Skeletal muscle tissue (tissue), 4 donors: ENCODE data around the gene BCKDK. TPM values are rescaled to one million over a fixed set of nuclear protein-coding genes. Genes with fewer than 3 reads are reported as not detected.
"Not testable (repeated sequence)": the region's sequence is repeated elsewhere in the genome, so short reads cannot be mapped to it uniquely, and the experiment has no call there.

ENCODE experiments used
- H3K27ac ChIP-seq: one replicate; pipeline ENCODE4 v1.7.0; 2013; ENCODE audit warnings: mild to moderate bottlenecking, low read depth, low read length, inconsistent platforms
- H3K27me3 ChIP-seq, 3 donors: one replicate each; pipeline ENCODE4 v1.7.0; 2013; ENCODE audit warnings: low read length in 3 of 3; ENCODE audit not compliant: control insufficient read depth in 3 of 3, insufficient read depth in 3 of 3
- H3K36me3 ChIP-seq, 3 donors: one replicate each; pipeline ENCODE4 v1.7.0; 2013; ENCODE audit warnings: low read length in 3 of 3; ENCODE audit not compliant: control insufficient read depth in 3 of 3, insufficient read depth in 3 of 3
- H3K4me1 ChIP-seq, 3 donors: one replicate each; pipeline ENCODE4 v1.7.0; 2013; ENCODE audit warnings: low read length in 3 of 3, mild to moderate bottlenecking in 3 of 3; ENCODE audit not compliant: control insufficient read depth in 3 of 3, insufficient read depth in 3 of 3
- H3K4me3 ChIP-seq, 3 donors: one replicate each; pipeline ENCODE4 v1.7.0; 2013; ENCODE audit warnings: low read length in 3 of 3
- H3K9ac ChIP-seq, 3 donors: one replicate each; pipeline ENCODE4 v1.7.0; 2013; ENCODE audit warnings: low read length in 3 of 3, mild to moderate bottlenecking in 3 of 3, moderate library complexity in 2 of 3, low read depth in 1 of 3
- H3K9me3 ChIP-seq, 3 donors: one replicate each; pipeline ENCODE4 v1.7.0; 2013; ENCODE audit warnings: low read length in 3 of 3; ENCODE audit not compliant: control insufficient read depth in 3 of 3
- total RNA-seq: library from RNA; depleted of rRNA; stranded (reverse); fragments of >200 nt; gene quantifications from one replicate; pipeline ENCODE4 v1.2.3, GENCODE V29; 2014
- donor health status: Osteomylitis.

Gene BCKDK
- total RNA-seq, 1 donor from 2014 or later: 8.9 TPM

GRCh38 chr16:31094424-31095120 lies 13.6 kb upstream of the BCKDK start, which contains the start of gene VKORC1:
Gene VKORC1 (minus strand): TSS chr16:31094797. CDS start chr16:31094729, 68 bp downstream.
- Histone ChIP-seq H3K9me3 (no peaks in the 10 kb centered on the region), H3K27ac (peak within 1 kb of the TSS; percentile 86), H3K36me3 (peaks cover 10 to 12% (median 12%) of the 10 kb centered on the region in 3 donors), H3K27me3 (no peaks in the 10 kb centered on the region), H3K4me3 (peak within 1 kb of the TSS; percentile 94 to 95 (median 95)), H3K9ac (peak within 1 kb of the TSS; percentile 82 to 94 (median 93)), H3K4me1 (peaks cover 10 to 20% (median 16%) of the 10 kb centered on the region in 3 donors)

DNA sequence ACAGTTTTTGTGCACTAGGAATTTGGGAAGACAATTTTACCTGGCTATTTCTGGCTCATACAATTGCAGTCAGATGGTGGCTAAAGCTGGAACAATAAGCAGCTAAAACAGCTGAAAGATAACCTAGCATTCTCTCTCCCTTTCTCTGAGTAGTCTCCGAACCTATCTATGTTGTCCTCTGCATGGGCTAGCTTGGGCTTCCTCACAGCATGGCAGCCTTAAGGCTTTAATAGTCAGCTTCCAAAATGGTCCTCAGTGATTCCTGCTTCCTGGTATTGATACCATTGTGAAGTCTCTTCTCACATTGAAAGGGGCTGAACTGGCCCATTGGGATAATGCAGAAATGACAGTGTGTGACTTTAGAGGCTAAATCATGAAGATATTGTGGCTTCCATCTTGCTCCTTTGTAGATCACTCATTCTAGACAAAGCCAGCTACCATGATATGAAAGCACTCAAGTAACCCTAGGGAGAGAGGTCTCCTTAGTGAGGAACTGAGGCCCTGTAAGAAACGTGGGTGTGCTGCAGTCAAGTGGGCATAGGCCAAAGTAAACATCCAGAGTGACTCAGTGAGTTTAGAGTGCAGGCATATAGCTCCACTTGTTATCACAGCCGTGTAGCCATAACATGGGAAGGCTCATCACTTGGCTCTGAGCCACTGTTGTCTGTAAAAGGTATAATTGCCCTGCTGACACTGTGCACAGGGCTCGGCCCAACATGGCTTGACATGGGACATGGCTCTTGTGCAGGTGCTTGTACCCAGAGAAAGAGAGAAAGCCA lies 8.1 kb upstream of the BCKDK start:
- H3K4me1 ChIP-seq: peaks cover 0 to 6% (median 4%) of the 10 kb centered on the region in 3 donors
- no peaks in the 10 kb centered on the region for H3K27me3 ChIP-seq
- H3K9me3 ChIP-seq: no peaks in the 10 kb centered on the region
- H3K36me3 ChIP-seq: no peaks in the 10 kb centered on the region
- H3K9ac ChIP-seq: no peak overlapping the region
- H3K27ac ChIP-seq: no peak overlapping the region
- no peak overlapping the region for H3K4me3 ChIP-seq

DNA sequence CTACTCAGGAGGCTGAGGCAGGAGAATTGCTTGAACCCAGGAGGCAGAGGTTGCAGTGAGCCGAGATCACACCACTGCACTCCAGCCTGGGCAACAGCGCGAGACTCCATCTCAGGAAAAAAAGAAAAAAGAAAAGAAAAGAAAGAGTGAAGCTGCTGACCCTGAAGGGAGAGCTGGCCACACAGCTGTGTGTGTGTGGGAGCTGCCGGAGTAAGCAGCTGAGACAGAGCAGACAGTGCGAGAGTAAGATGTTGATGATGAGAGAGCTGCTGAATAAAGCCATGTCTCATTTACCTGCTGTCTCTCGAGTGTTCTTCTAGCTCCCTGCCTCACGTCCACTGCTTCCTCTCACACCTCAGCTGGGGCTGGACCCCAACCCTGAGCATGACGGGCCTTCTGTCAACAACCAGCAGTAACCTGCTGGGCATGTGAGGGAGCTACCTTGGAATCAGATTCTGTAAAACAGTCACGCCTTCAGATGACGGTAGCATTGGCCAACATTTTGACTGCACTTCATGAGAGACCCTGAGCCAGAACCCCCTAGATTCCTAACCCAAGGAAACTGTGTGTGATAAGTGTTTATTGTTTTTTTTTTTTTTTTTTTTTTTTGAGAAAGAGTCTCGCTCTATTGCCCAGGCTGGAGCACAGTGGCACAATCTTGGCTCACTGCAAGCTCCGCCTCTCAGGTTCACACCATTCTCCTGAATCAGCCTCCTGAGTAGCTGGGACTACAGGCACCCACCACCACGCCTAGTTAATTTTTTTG lies 7.1 kb upstream of the BCKDK start:
- H3K27ac ChIP-seq, H3K9ac ChIP-seq, H3K4me3 ChIP-seq, H3K27me3 ChIP-seq, H3K4me1 ChIP-seq, H3K9me3 ChIP-seq, H3K36me3 ChIP-seq: not testable (repeated sequence)

DNA sequence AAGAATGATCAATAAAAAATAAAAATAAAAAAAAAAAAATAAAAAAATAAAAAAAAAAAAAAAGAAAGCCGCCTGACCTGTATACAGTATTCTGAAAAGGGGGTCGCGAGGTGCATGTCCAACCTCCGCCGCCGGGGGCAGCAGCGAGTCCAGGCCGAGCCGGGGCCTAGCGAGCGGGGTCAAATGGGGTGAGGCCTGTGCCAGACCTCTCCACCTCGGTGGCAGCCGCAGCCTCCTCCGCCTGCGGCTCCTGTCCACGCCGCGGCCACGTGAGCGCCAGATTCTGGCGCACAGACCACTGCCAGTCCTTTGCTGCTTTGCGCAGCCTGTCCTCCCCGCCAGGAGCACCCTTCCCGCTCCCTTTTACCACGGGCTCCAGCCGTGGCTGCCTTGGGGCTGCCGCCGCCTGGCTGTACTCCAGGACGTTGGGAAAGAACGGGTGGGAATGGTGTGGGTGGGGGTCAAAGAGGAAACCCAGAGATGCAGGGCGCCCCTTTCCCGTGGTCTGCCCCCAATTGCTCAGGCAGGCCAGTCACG lies 2.4 kb upstream of the BCKDK start:
- no peaks in the 10 kb centered on the region for H3K27me3 ChIP-seq
- H3K4me1 ChIP-seq: peaks cover 24 to 34% (median 28%) of the 10 kb centered on the region in 3 donors
- peak overlapping the region; percentile 58 for H3K27ac ChIP-seq
- H3K9ac ChIP-seq: peak overlapping the region in 2 of 3 donors; percentile 51 to 62
- peak overlapping the region in 2 of 3 donors; percentile 59 to 61 for H3K4me3 ChIP-seq
- H3K36me3 ChIP-seq: peaks cover 16% of the 10 kb centered on the region in 3 donors
- no peaks in the 10 kb centered on the region for H3K9me3 ChIP-seq

GRCh38 chr16:31106509-31107464 lies 1.4 kb upstream of the BCKDK start:
- H3K27me3 ChIP-seq: no peaks in the 10 kb centered on the region
- H3K36me3 ChIP-seq: peaks cover 26% of the 10 kb centered on the region in 3 donors
- H3K9me3 ChIP-seq: no peaks in the 10 kb centered on the region
- no peak overlapping the region for H3K4me3 ChIP-seq
- no peak overlapping the region for H3K27ac ChIP-seq
- H3K9ac ChIP-seq: peak overlapping the region in 1 of 3 donors; percentile 99
- H3K4me1 ChIP-seq: peaks cover 28 to 37% (median 30%) of the 10 kb centered on the region in 3 donors

GRCh38 chr16:31107465-31107867 lies 720 bp upstream of the BCKDK start:
- Histone ChIP-seq H3K36me3 (peaks cover 33% of the 10 kb centered on the region in 3 donors), H3K4me3 (no peak overlapping the region), H3K4me1 (peaks cover 34 to 44% (median 37%) of the 10 kb centered on the region in 3 donors), H3K9me3 (no peaks in the 10 kb centered on the region), H3K27ac (no peak overlapping the region), H3K9ac (peak overlapping the region in 2 of 3 donors; percentile 24 to 99), H3K27me3 (no peaks in the 10 kb centered on the region)

DNA sequence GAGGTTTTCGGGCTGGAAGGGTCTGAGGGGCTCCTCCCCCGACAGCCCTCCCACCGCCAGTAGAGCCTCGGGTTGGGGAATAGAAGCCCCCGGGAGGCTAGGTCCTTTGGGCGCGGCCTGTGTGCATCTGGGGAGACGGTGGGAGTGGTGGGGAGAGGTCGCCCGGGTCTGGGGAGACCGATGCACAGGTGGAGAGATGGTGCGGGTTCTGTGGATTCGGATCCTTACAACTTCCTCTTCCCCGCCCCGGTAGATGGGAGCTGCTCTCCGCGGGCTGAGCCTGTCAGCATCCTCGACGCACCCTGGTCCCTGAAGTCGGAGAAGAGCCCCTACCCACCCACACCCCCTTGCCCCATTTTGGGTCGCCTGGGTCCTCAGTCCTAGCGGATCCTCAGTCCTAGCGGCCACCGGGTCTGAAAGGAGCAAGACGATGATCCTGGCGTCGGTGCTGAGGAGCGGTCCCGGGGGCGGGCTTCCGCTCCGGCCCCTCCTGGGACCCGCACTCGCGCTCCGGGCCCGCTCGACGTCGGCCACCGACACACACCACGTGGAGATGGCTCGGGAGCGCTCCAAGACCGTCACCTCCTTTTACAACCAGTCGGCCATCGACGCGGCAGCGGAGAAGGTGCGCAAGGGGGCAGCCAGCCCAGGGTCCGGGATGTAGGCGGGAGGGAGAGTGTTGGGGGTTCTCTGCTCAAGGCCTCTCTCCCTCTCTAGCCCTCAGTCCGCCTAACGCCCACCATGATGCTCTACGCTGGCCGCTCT lies 790 bp downstream of the BCKDK start:
- H3K4me1 ChIP-seq: peaks cover 50 to 59% (median 52%) of the 10 kb centered on the region in 3 donors

DNA sequence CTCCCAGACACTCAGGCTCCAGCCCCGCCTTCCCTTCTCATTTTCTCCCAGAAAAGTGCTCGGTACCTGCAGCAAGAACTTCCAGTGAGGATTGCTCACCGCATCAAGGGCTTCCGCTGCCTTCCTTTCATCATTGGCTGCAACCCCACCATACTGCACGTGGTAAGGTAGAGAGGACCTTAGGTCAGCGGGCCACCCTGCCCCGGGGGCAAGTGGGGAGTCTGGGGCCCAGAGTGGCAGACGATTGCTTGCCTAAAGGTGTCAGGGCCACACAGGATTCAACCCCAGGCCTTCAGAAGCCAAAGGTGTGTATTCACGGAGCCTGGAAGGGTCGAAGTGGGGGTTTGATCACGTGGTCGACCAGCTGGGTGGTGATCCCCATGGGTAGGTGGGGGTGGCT lies 1.4 kb downstream of the BCKDK start:
- Histone ChIP-seq H3K9me3 (no peaks in the 10 kb centered on the region), H3K36me3 (peaks cover 33 to 34% (median 34%) of the 10 kb centered on the region in 3 donors), H3K27ac (peak overlapping the region; percentile 87), H3K27me3 (no peaks in the 10 kb centered on the region), H3K4me1 (peaks cover 50 to 59% (median 56%) of the 10 kb centered on the region in 3 donors), H3K9ac (peak overlapping the region in 1 of 3 donors; percentile 99), H3K4me3 (peak overlapping the region; percentile 64 to 84 (median 84))

More for the DNA sequence above, 790 bp downstream of the BCKDK start:
- H3K9ac ChIP-seq: peak overlapping the region; percentile 89 to 99 (median 95)
- peaks cover 33 to 34% (median 34%) of the 10 kb centered on the region in 3 donors for H3K36me3 ChIP-seq
- peak overlapping the region; percentile 87 for H3K27ac ChIP-seq
- no peaks in the 10 kb centered on the region for H3K9me3 ChIP-seq
- peak overlapping the region; percentile 64 to 84 (median 84) for H3K4me3 ChIP-seq
- H3K27me3 ChIP-seq: no peaks in the 10 kb centered on the region
